Measurements from ENCODE around the gene DLG1. TPM values are rescaled to one million over a fixed set of nuclear protein-coding genes. Genes with fewer than 3 reads are reported as not detected.

Gene DLG1
- polyA plus RNA-seq, 3 donors = 77.3 to 84.0 (median 81.9) TPM

GRCh38 chr3:197328198-197328597 is 29.8 kb upstream of the DLG1 start:
- no peak for DNase-seq (ENCODE audit: extremely low read depth in 1 of 11, low read depth in 9 of 11, low spot score in 4 of 11)

- no peak for DNase-seq (ENCODE audit: extremely low read depth in 1 of 11, low read depth in 9 of 11, low spot score in 4 of 11)
Observed at GRCh38 chr3:197327701-197328100, 29.3 kb upstream of the DLG1 start.

GRCh38 chr3:197325773-197326172 is 27.4 kb upstream of the DLG1 start:
- no peak for DNase-seq (ENCODE audit: extremely low read depth in 1 of 11, low read depth in 9 of 11, low spot score in 4 of 11)

- DNase-seq (ENCODE audit: extremely low read depth in 1 of 11, low read depth in 9 of 11, low spot score in 4 of 11) = no peak
Observed at GRCh38 chr3:197322149-197322548, 23.7 kb upstream of the DLG1 start.

GRCh38 chr3:197320582-197320981 is 22.2 kb upstream of the DLG1 start:
- no peak for DNase-seq (ENCODE audit: extremely low read depth in 1 of 11, low read depth in 9 of 11, low spot score in 4 of 11)

- no peak for DNase-seq (ENCODE audit: extremely low read depth in 1 of 11, low read depth in 9 of 11, low spot score in 4 of 11)
Observed at GRCh38 chr3:197317250-197317963, 19.0 kb upstream of the DLG1 start.

GRCh38 chr3:197312431-197312830 is 14.0 kb upstream of the DLG1 start:
- no peak for DNase-seq (ENCODE audit: extremely low read depth in 1 of 11, low read depth in 9 of 11, low spot score in 4 of 11)

GRCh38 chr3:197311591-197311990 is 13.2 kb upstream of the DLG1 start:
- no peak for DNase-seq (ENCODE audit: extremely low read depth in 1 of 11, low read depth in 9 of 11, low spot score in 4 of 11)

GRCh38 chr3:197309528-197310361 is 11.3 kb upstream of the DLG1 start:
- no peak for DNase-seq (ENCODE audit: extremely low read depth in 1 of 11, low read depth in 9 of 11, low spot score in 4 of 11)

- DNase-seq (ENCODE audit: extremely low read depth in 1 of 11, low read depth in 9 of 11, low spot score in 4 of 11) = no peak
Observed at GRCh38 chr3:197308591-197308990, 10.2 kb upstream of the DLG1 start.

- no peak for DNase-seq (ENCODE audit: extremely low read depth in 1 of 11, low read depth in 9 of 11, low spot score in 4 of 11)
Observed at GRCh38 chr3:197306374-197307086, 8.1 kb upstream of the DLG1 start.

- no peak for DNase-seq (ENCODE audit: extremely low read depth in 1 of 11, low read depth in 9 of 11, low spot score in 4 of 11)
Observed at GRCh38 chr3:197305854-197306253, 7.4 kb upstream of the DLG1 start.

GRCh38 chr3:197303452-197303851 is 5.0 kb upstream of the DLG1 start:
- no peak for DNase-seq (ENCODE audit: extremely low read depth in 1 of 11, low read depth in 9 of 11, low spot score in 4 of 11)

- no peak for DNase-seq (ENCODE audit: extremely low read depth in 1 of 11, low read depth in 9 of 11, low spot score in 4 of 11)
Observed at GRCh38 chr3:197302696-197303341, 4.4 kb upstream of the DLG1 start.

GRCh38 chr3:197302033-197302432 is 3.6 kb upstream of the DLG1 start:
- DNase-seq (ENCODE audit: extremely low read depth in 1 of 11, low read depth in 9 of 11, low spot score in 4 of 11) = no peak

GRCh38 chr3:197300361-197300760 is 1.9 kb upstream of the DLG1 start:
- DNase-seq (ENCODE audit: extremely low read depth in 1 of 11, low read depth in 9 of 11, low spot score in 4 of 11) = no peak

GRCh38 chr3:197298945-197299854 is 788 bp upstream of the DLG1 start:
- peak in 4 of 11 donors; percentile 23 to 33 (median 28) for DNase-seq (ENCODE audit: extremely low read depth in 1 of 11, low read depth in 9 of 11, low spot score in 4 of 11)

Data from renal cortex interstitium (tissue), 11 donors.